Ishikawa (cell line): Measurements from ENCODE around the gene KIF5C.

Experiments used
- CEBPB ChIP-seq: IDR thresholded peaks from 2 replicates; pipeline ENCODE4 v1.6.1; 2012
- EGR1 ChIP-seq: IDR thresholded peaks from 2 replicates; pipeline ENCODE4 v1.6.1; 2012
- EP300 ChIP-seq: IDR thresholded peaks from 2 replicates; pipeline ENCODE4 v1.6.1; 2012; ENCODE audit warnings: borderline replicate concordance
- TAF1 ChIP-seq: IDR thresholded peaks from 2 replicates; pipeline ENCODE4 v1.6.1; 2012; ENCODE audit warnings: low read depth, mild to moderate bottlenecking
- YY1 ChIP-seq: IDR thresholded peaks from 2 replicates; pipeline ENCODE4 v1.6.1; 2012; ENCODE audit warnings: low read depth
- TF ChIP-seq, protein P1 (sequence below): IDR thresholded peaks from 2 replicates; pipeline ENCODE4 v1.6.1; 2012; ENCODE audit warnings: low read depth, mild to moderate bottlenecking
- TF ChIP-seq, protein P2 (sequence below): IDR thresholded peaks from 2 replicates; pipeline ENCODE4 v1.6.1; 2012
- TF ChIP-seq, protein P3 (sequence below): IDR thresholded peaks from 2 replicates; pipeline ENCODE4 v1.6.1; 2012

DNA sequence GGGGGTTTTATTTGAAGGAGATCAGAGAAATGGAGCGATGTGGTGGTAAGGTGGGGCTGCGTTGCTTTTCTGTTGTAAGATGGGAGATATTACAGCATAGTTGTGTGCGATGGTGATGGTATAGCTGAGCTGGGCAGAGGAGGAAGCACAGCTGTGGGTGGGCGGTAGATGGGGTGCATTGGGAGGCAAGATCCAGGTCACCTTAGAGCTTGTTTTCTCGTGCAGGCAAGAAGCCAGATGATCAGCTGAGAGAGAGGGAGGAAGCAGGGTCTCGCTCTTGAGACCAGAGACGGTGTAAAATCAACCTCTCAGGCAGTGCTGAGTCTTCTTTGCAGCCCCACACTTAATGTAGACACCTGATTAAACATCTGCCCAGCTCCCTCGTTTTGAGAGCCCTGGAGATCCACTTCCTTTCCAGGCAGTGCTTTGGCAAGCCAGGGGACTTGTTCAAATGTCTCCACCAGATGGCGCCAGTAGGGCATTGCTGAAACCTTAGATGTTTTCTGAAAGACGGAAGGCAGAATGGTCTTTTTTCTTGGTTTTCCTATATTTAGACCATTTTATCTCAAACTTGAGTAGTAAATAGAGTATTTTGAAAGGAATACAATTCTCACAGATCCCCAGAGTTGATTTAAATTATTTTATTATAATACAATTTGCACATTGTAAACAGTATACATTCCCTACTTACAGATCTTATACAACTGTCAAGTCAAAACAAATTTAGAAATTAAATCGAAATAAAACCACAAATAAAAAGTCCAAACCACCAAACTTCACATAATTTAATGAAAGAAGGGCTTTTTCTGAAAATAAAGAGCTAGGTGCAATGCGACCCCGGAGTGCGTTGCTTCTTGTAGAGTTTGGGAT is 142.3 kb downstream of the KIF5C start:
- no peak for TF ChIP-seq TAF1
- no peak for TF ChIP-seq EP300
- TF ChIP-seq, protein P1, sequence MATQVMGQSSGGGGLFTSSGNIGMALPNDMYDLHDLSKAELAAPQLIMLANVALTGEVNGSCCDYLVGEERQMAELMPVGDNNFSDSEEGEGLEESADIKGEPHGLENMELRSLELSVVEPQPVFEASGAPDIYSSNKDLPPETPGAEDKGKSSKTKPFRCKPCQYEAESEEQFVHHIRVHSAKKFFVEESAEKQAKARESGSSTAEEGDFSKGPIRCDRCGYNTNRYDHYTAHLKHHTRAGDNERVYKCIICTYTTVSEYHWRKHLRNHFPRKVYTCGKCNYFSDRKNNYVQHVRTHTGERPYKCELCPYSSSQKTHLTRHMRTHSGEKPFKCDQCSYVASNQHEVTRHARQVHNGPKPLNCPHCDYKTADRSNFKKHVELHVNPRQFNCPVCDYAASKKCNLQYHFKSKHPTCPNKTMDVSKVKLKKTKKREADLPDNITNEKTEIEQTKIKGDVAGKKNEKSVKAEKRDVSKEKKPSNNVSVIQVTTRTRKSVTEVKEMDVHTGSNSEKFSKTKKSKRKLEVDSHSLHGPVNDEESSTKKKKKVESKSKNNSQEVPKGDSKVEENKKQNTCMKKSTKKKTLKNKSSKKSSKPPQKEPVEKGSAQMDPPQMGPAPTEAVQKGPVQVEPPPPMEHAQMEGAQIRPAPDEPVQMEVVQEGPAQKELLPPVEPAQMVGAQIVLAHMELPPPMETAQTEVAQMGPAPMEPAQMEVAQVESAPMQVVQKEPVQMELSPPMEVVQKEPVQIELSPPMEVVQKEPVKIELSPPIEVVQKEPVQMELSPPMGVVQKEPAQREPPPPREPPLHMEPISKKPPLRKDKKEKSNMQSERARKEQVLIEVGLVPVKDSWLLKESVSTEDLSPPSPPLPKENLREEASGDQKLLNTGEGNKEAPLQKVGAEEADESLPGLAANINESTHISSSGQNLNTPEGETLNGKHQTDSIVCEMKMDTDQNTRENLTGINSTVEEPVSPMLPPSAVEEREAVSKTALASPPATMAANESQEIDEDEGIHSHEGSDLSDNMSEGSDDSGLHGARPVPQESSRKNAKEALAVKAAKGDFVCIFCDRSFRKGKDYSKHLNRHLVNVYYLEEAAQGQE = no peak
- TF ChIP-seq, protein P2, sequence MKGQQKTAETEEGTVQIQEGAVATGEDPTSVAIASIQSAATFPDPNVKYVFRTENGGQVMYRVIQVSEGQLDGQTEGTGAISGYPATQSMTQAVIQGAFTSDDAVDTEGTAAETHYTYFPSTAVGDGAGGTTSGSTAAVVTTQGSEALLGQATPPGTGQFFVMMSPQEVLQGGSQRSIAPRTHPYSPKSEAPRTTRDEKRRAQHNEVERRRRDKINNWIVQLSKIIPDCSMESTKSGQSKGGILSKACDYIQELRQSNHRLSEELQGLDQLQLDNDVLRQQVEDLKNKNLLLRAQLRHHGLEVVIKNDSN = no peak
- no peak for TF ChIP-seq CEBPB
- TF ChIP-seq, protein P3, sequence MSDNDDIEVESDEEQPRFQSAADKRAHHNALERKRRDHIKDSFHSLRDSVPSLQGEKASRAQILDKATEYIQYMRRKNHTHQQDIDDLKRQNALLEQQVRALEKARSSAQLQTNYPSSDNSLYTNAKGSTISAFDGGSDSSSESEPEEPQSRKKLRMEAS = no peak
- TF ChIP-seq YY1 = no peak
- no peak for TF ChIP-seq EGR1
